ENCODE results near the gene PORCN.
A peak's percentile ranks its signal among the peaks of the same experiment; 100 is the strongest.

Gene PORCN

GRCh38 chrX:48508400-48509244 lies at the start of gene PORCN:
PORCN (plus strand) TSS chrX:48508992; CDS start chrX:48509821, 829 bp downstream.
- peak within 1 kb of the TSS; percentile 97 for H3K4me3 Mint-ChIP-seq
- peak within 1 kb of the TSS; percentile 97 for H3K27ac Mint-ChIP-seq
- ATAC-seq = peak; percentile 94
- no peaks in the 10 kb centered on the region for H3K27me3 Mint-ChIP-seq
- H3K4me1 Mint-ChIP-seq = peaks cover 23% of the 10 kb centered on the region
- H3K9me3 Mint-ChIP-seq = no peaks in the 10 kb centered on the region
- peaks cover 13% of the 10 kb centered on the region for H3K36me3 Mint-ChIP-seq

- ATAC-seq = no peak
- H3K27me3 Mint-ChIP-seq = no peaks in the 10 kb centered on the region
- peaks cover 51% of the 10 kb centered on the region for H3K36me3 Mint-ChIP-seq
- no peak overlapping the region for H3K4me3 Mint-ChIP-seq
- peaks cover 5% of the 10 kb centered on the region for H3K4me1 Mint-ChIP-seq
- H3K9me3 Mint-ChIP-seq = no peaks in the 10 kb centered on the region
- no peak overlapping the region for H3K27ac Mint-ChIP-seq
Measured at GRCh38 chrX:48459483-48459882, 49.3 kb upstream of the PORCN start.

- H3K4me1 Mint-ChIP-seq = peaks cover 5% of the 10 kb centered on the region
Measured at GRCh38 chrX:48460031-48460430, 48.8 kb upstream of the PORCN start.

GRCh38 chrX:48460606-48461005 lies 48.2 kb upstream of the PORCN start:
- H3K4me3 Mint-ChIP-seq = no peak overlapping the region
- H3K27me3 Mint-ChIP-seq = no peaks in the 10 kb centered on the region
- no peak overlapping the region for H3K27ac Mint-ChIP-seq
- no peaks in the 10 kb centered on the region for H3K9me3 Mint-ChIP-seq
- H3K36me3 Mint-ChIP-seq = peaks cover 58% of the 10 kb centered on the region
- ATAC-seq = no peak
- H3K4me1 Mint-ChIP-seq = peaks cover 8% of the 10 kb centered on the region

More at GRCh38 chrX:48460031-48460430, 48.8 kb upstream of the PORCN start:
- Mint-ChIP-seq H3K4me3 (no peak overlapping the region), H3K27ac (no peak overlapping the region), H3K27me3 (no peaks in the 10 kb centered on the region), H3K9me3 (no peaks in the 10 kb centered on the region), H3K36me3 (peaks cover 52% of the 10 kb centered on the region)
- ATAC-seq = no peak

GRCh38 chrX:48461830-48462229 lies 47.0 kb upstream of the PORCN start:
- peaks cover 20% of the 10 kb centered on the region for H3K4me1 Mint-ChIP-seq
- no peak for ATAC-seq
- peaks cover 70% of the 10 kb centered on the region for H3K36me3 Mint-ChIP-seq
- H3K4me3 Mint-ChIP-seq = no peak overlapping the region
- H3K27ac Mint-ChIP-seq = no peak overlapping the region
- H3K9me3 Mint-ChIP-seq = no peaks in the 10 kb centered on the region
- no peaks in the 10 kb centered on the region for H3K27me3 Mint-ChIP-seq

- ATAC-seq = no peak
- Mint-ChIP-seq H3K4me3 (no peak overlapping the region), H3K27me3 (no peaks in the 10 kb centered on the region), H3K27ac (no peak overlapping the region), H3K4me1 (peaks cover 49% of the 10 kb centered on the region), H3K36me3 (peaks cover 48% of the 10 kb centered on the region), H3K9me3 (no peaks in the 10 kb centered on the region)
Measured at GRCh38 chrX:48465336-48465933, 43.4 kb upstream of the PORCN start.

GRCh38 chrX:48466696-48467095 lies 42.1 kb upstream of the PORCN start:
- no peaks in the 10 kb centered on the region for H3K27me3 Mint-ChIP-seq
- H3K27ac Mint-ChIP-seq = no peak overlapping the region
- no peak for ATAC-seq
- H3K36me3 Mint-ChIP-seq = peaks cover 37% of the 10 kb centered on the region
- H3K4me1 Mint-ChIP-seq = peaks cover 44% of the 10 kb centered on the region
- no peaks in the 10 kb centered on the region for H3K9me3 Mint-ChIP-seq
- peak overlapping the region; percentile 44 for H3K4me3 Mint-ChIP-seq

GRCh38 chrX:48467281-48467761 lies 41.5 kb upstream of the PORCN start:
- Mint-ChIP-seq H3K27ac (peak overlapping the region; percentile 96), H3K9me3 (no peaks in the 10 kb centered on the region), H3K27me3 (no peaks in the 10 kb centered on the region), H3K36me3 (peaks cover 37% of the 10 kb centered on the region), H3K4me3 (peak overlapping the region; percentile 94), H3K4me1 (peaks cover 44% of the 10 kb centered on the region)
- ATAC-seq = no peak

- Mint-ChIP-seq H3K36me3 (peaks cover 32% of the 10 kb centered on the region), H3K4me3 (peak overlapping the region; percentile 94), H3K27ac (peak overlapping the region; percentile 96), H3K9me3 (no peaks in the 10 kb centered on the region), H3K27me3 (no peaks in the 10 kb centered on the region), H3K4me1 (peaks cover 44% of the 10 kb centered on the region)
- peak; percentile 65 for ATAC-seq
Measured at GRCh38 chrX:48468247-48468671, 40.5 kb upstream of the PORCN start.

GRCh38 chrX:48468693-48469691 lies 39.8 kb upstream of the PORCN start:
- H3K36me3 Mint-ChIP-seq = peaks cover 26% of the 10 kb centered on the region
- no peaks in the 10 kb centered on the region for H3K9me3 Mint-ChIP-seq
- peaks cover 44% of the 10 kb centered on the region for H3K4me1 Mint-ChIP-seq
- H3K27me3 Mint-ChIP-seq = no peaks in the 10 kb centered on the region
- peak; percentile 54 for ATAC-seq
- H3K27ac Mint-ChIP-seq = peak overlapping the region; percentile 96
- H3K4me3 Mint-ChIP-seq = peak overlapping the region; percentile 94

GRCh38 chrX:48470110-48470832 lies 38.5 kb upstream of the PORCN start, which contains the start of gene SLC38A5:
SLC38A5 (minus strand) TSS chrX:48470260; CDS start chrX:48467924, 2,336 bp downstream.
- peak within 1 kb of the TSS; percentile 96 for H3K27ac Mint-ChIP-seq
- ATAC-seq = no peak
- H3K36me3 Mint-ChIP-seq = peaks cover 19% of the 10 kb centered on the region
- peak within 1 kb of the TSS; percentile 94 for H3K4me3 Mint-ChIP-seq
- no peaks in the 10 kb centered on the region for H3K27me3 Mint-ChIP-seq
- no peaks in the 10 kb centered on the region for H3K9me3 Mint-ChIP-seq
- peaks cover 44% of the 10 kb centered on the region for H3K4me1 Mint-ChIP-seq

- Mint-ChIP-seq H3K4me1 (peaks cover 40% of the 10 kb centered on the region), H3K36me3 (peaks cover 14% of the 10 kb centered on the region), H3K27me3 (no peaks in the 10 kb centered on the region), H3K9me3 (no peaks in the 10 kb centered on the region), H3K4me3 (no peak overlapping the region), H3K27ac (no peak overlapping the region)
- ATAC-seq = no peak
Measured at GRCh38 chrX:48470833-48471118, 38.0 kb upstream of the PORCN start.

GRCh38 chrX:48471504-48471903 lies 37.3 kb upstream of the PORCN start:
- Mint-ChIP-seq H3K4me1 (peaks cover 35% of the 10 kb centered on the region), H3K36me3 (peaks cover 7% of the 10 kb centered on the region), H3K27me3 (no peaks in the 10 kb centered on the region), H3K4me3 (no peak overlapping the region), H3K9me3 (no peaks in the 10 kb centered on the region), H3K27ac (no peak overlapping the region)
- no peak for ATAC-seq

- no peak overlapping the region for H3K27ac Mint-ChIP-seq
- H3K9me3 Mint-ChIP-seq = no peaks in the 10 kb centered on the region
- no peak overlapping the region for H3K4me3 Mint-ChIP-seq
Measured at GRCh38 chrX:48472225-48472624, 36.6 kb upstream of the PORCN start.

More at GRCh38 chrX:48472225-48472624, 36.6 kb upstream of the PORCN start:
- peaks cover under 1% of the 10 kb centered on the region for H3K36me3 Mint-ChIP-seq
- peaks cover 35% of the 10 kb centered on the region for H3K4me1 Mint-ChIP-seq
- no peaks in the 10 kb centered on the region for H3K27me3 Mint-ChIP-seq
- no peak for ATAC-seq
